Measurements from ENCODE around the gene C1orf50.

DNA sequence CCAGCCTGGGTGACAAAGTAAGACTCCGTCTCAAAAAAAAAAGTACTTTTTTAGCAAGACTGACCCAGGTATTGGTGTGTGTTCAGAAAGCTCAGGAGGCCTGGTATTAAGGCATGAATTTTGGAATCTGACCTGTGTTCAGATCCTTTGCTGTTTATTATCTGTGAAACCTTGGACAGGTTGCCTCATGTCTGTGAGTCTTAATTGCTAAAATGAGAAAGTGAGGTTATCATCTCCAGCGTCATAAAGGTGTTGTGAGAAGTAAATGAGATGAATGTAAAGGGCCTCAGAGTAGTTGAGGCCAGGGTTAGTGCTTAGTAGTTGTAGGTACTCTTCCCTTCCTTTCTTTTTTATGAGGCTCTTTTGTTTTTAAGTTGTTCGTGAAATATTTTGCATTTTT is 2.8 kb downstream of the C1orf50 start:
- TF ChIP-seq CTCF (conservative IDR thresholded peaks at IDR 0.05) (no peak), EZH2 (IDR thresholded peaks at IDR 0.05; ENCODE audit: low read depth) (no peak)

Measured in PC-9 (cell line).